ENCODE results near the gene ZNF618. TPM values are rescaled to one million over a fixed set of nuclear protein-coding genes. Genes with fewer than 3 reads are reported as not detected.
"Not testable (repeated sequence)": the region's sequence is repeated elsewhere in the genome, so short reads cannot be mapped to it uniquely, and the experiment has no call there.

ZNF618 gene
- total and polyA plus RNA-seq, 8 donors = 5.1 to 14.0 (median 8.1) TPM

- no peak for TF ChIP-seq CTCF (IDR thresholded peaks at IDR 0.05)
- no peaks in the 10 kb centered on the region for H3K9me3 ChIP-seq
- no peaks in the 10 kb centered on the region for H3K4me1 ChIP-seq
- intact Hi-C loops (cut with DNase I) = no loop called here
- no peak for ATAC-seq
- 93 to 95% methylated on average over 13 of the region's 13 CpGs for WGBS, 2 donors
- H3K4me3 ChIP-seq = no peak overlapping the region
- peak in 1 of 6 donors; percentile 8 for DNase-seq
- peaks cover 0 to 22% (median 10%) of the 10 kb centered on the region in 3 donors for H3K36me3 ChIP-seq
- no peak for FAIRE-seq
- no peaks in the 10 kb centered on the region for H3K27me3 ChIP-seq
- no peak overlapping the region for H3K27ac ChIP-seq
Observed at GRCh38 chr9:114038724-114039313, 162.7 kb downstream of the ZNF618 start.

GRCh38 chr9:114039484-114039883 is 163.4 kb downstream of the ZNF618 start:
- intact Hi-C loops (cut with DNase I) = no loop called here
- H3K36me3 ChIP-seq = peaks cover 0 to 22% (median 10%) of the 10 kb centered on the region in 3 donors
- no peak for TF ChIP-seq CTCF (IDR thresholded peaks at IDR 0.05)
- H3K9me3 ChIP-seq = no peaks in the 10 kb centered on the region
- H3K4me1 ChIP-seq = no peaks in the 10 kb centered on the region
- 84 to 90% methylated on average over 5 of the region's 5 CpGs for WGBS, 2 donors
- H3K27me3 ChIP-seq = no peaks in the 10 kb centered on the region
- ATAC-seq = no peak
- FAIRE-seq = no peak
- no peak overlapping the region for H3K4me3 ChIP-seq
- H3K27ac ChIP-seq = no peak overlapping the region
- peak in 1 of 6 donors; percentile 24 for DNase-seq

GRCh38 chr9:114043660-114044059 is 167.6 kb downstream of the ZNF618 start:
- ATAC-seq; H3K27me3 ChIP-seq; FAIRE-seq; H3K9me3 ChIP-seq; DNase-seq; H3K27ac ChIP-seq; intact Hi-C loops (cut with DNase I); H3K4me3 ChIP-seq; H3K36me3 ChIP-seq; H3K4me1 ChIP-seq: not testable (repeated sequence)

GRCh38 chr9:114046237-114046755 is 170.2 kb downstream of the ZNF618 start:
- Histone ChIP-seq H3K27ac (no peak overlapping the region), H3K36me3 (peaks cover 0 to 17% (median 16%) of the 10 kb centered on the region in 3 donors), H3K4me1 (no peaks in the 10 kb centered on the region), H3K4me3 (no peak overlapping the region), H3K27me3 (no peaks in the 10 kb centered on the region), H3K9me3 (no peaks in the 10 kb centered on the region)
- ATAC-seq = no peak
- 97% methylated on average over 4 of the region's 4 CpGs for WGBS, 2 donors
- TF ChIP-seq CTCF (IDR thresholded peaks at IDR 0.05) = no peak
- no peak for FAIRE-seq
- intact Hi-C loops (cut with DNase I) = no loop called here
- no peak for DNase-seq

GRCh38 chr9:114046875-114047274 is 170.8 kb downstream of the ZNF618 start:
- WGBS, 2 donors = 92 to 100% methylated on average over 1 of the region's 1 CpG
- DNase-seq = no peak
- intact Hi-C loops (cut with DNase I) = no loop called here

More at GRCh38 chr9:114046875-114047274, 170.8 kb downstream of the ZNF618 start:
- Histone ChIP-seq H3K4me1 (no peaks in the 10 kb centered on the region), H3K9me3 (no peaks in the 10 kb centered on the region), H3K27ac (no peak overlapping the region), H3K27me3 (no peaks in the 10 kb centered on the region), H3K4me3 (no peak overlapping the region), H3K36me3 (peaks cover 0 to 17% (median 16%) of the 10 kb centered on the region in 3 donors)
- no peak for ATAC-seq
- no peak for FAIRE-seq
- no peak for TF ChIP-seq CTCF (IDR thresholded peaks at IDR 0.05)
